Hepatocyte (in vitro differentiated cells): Measurements from ENCODE around the gene ERICH4. TPM values are rescaled to one million over a fixed set of nuclear protein-coding genes. Genes with fewer than 3 reads are reported as not detected.

Source experiments
- DNase-seq: peaks from one replicate; pipeline ENCODE4 v3.0.0-alpha.2; 2016; ENCODE audit warnings: low spot score
- H2AFZ ChIP-seq: fragments of 200-600 bp; sonication (generic); 2 replicates; pipeline ENCODE4 v1.6.0; 2016; ENCODE audit warnings: antibody characterized with exemption, mild to moderate bottlenecking
- H3K27ac ChIP-seq: fragments of 200-600 bp; sonication (generic); 2 replicates; pipeline ENCODE4 v1.5.1; 2016; ENCODE audit warnings: mild to moderate bottlenecking
- H3K27me3 ChIP-seq: fragments of 200-600 bp; sonication (generic); 2 replicates; pipeline ENCODE4 v1.6.1; 2016
- H3K36me3 ChIP-seq: fragments of 200-600 bp; sonication (generic); replicated peaks from 2 replicates; pipeline ENCODE4 v1.5.1; 2016; ENCODE audit warnings: low read depth; ENCODE audit not compliant: insufficient read depth
- H3K4me1 ChIP-seq: fragments of 200-600 bp; sonication (generic); 2 replicates; pipeline ENCODE4 v1.5.1; 2016; ENCODE audit warnings: mild to moderate bottlenecking, moderate library complexity; ENCODE audit not compliant: insufficient read depth
- H3K4me2 ChIP-seq: fragments of 200-600 bp; sonication (generic); 2 replicates; pipeline ENCODE4 v1.6.0; 2016
- H3K4me3 ChIP-seq: fragments of 200-600 bp; sonication (generic); 2 replicates; pipeline ENCODE4 v1.5.1; 2016; ENCODE audit warnings: mild to moderate bottlenecking
- H3K79me2 ChIP-seq: fragments of 200-600 bp; sonication (generic); 2 replicates; pipeline ENCODE4 v1.6.0; 2017; ENCODE audit warnings: mild to moderate bottlenecking
- H3K9me2 ChIP-seq: fragments of 200-600 bp; sonication (generic); replicated peaks from 2 replicates; pipeline ENCODE4 v1.6.0; 2017; ENCODE audit warnings: mild to moderate bottlenecking; ENCODE audit not compliant: insufficient read depth
- H3K9me3 ChIP-seq: fragments of 200-600 bp; sonication (generic); 2 replicates; pipeline ENCODE4 v1.5.1; 2016; ENCODE audit warnings: low read depth, mild to moderate bottlenecking
- H4K20me1 ChIP-seq: fragments of 200-600 bp; sonication (generic); 2 replicates; pipeline ENCODE4 v1.6.0; 2016; ENCODE audit warnings: mild to moderate bottlenecking; ENCODE audit not compliant: insufficient read depth, poor library complexity, severe bottlenecking
- CTCF ChIP-seq: fragments of 200-600 bp; sonication (generic); IDR thresholded peaks from 2 replicates; pipeline ENCODE4 v1.5.1; 2016; ENCODE audit warnings: antibody characterized with exemption, mild to moderate bottlenecking; ENCODE audit not compliant: poor library complexity
- EZH2 ChIP-seq: fragments of 200-600 bp; sonication (generic); IDR thresholded peaks from 2 replicates; pipeline ENCODE4 v1.6.1; 2016; ENCODE audit warnings: antibody characterized with exemption, mild to moderate bottlenecking, borderline replicate concordance
- EZH2phosphoT487 ChIP-seq: fragments of 200-600 bp; sonication (generic); IDR thresholded peaks from one replicate; pipeline ENCODE4 v1.6.1; 2018; ENCODE audit warnings: antibody characterized with exemption, mild to moderate bottlenecking, low read depth, moderate library complexity; ENCODE audit not compliant: unreplicated experiment, severe bottlenecking
- WGBS: methylation state at CpG from one replicate; pipeline ENCODE4 v1.1.6; 2016; ENCODE audit warnings: low lambda C conversion rate; ENCODE audit errors: missing lambda C conversion rate; 5-methylcytosine and 5-hydroxymethylcytosine counted together
- polyA plus RNA-seq: library from polyadenylated mRNA; unstranded; fragments of >200 nt; fragmentation: Nextera tagmentation; extraction: Ambion mirVana; gene quantifications from 2 replicates; pipeline ENCODE4 v1.2.1, GENCODE V29; 2016
- total RNA-seq: library from RNA; depleted of rRNA; stranded (reverse); fragments of >200 nt; gene quantifications from 2 replicates; pipeline ENCODE4 v1.2.3, GENCODE V29; 2014

The ERICH4 gene
- total and polyA plus RNA-seq, 2 experiments from 2014 or later: 2.3 to 4.3 TPM

GRCh38 chr19:41441321-41441945, 1.5 kb upstream of the ERICH4 start:
- Histone ChIP-seq H3K79me2 (peaks cover 10% of the 10 kb centered on the region), H3K27ac (no peak overlapping the region), H3K4me1 (no peaks in the 10 kb centered on the region), H3K9me2 (no peaks in the 10 kb centered on the region), H3K4me2 (no peak overlapping the region), H2AFZ (no peak overlapping the region), H3K36me3 (no peaks in the 10 kb centered on the region), H4K20me1 (no peaks in the 10 kb centered on the region), H3K9me3 (no peaks in the 10 kb centered on the region), H3K27me3 (no peaks in the 10 kb centered on the region), H3K4me3 (no peak overlapping the region)
- TF ChIP-seq EZH2 (no peak), CTCF (no peak), EZH2phosphoT487 (no peak)
- WGBS: 79% methylated on average over 15 of the region's 15 CpGs
- no peak for DNase-seq

GRCh38 chr19:41443813-41444455, 978 bp downstream of the ERICH4 start:
- Histone ChIP-seq H2AFZ (no peak overlapping the region), H3K4me3 (no peak overlapping the region), H3K4me1 (no peaks in the 10 kb centered on the region), H3K9me2 (no peaks in the 10 kb centered on the region), H3K4me2 (peak overlapping the region; percentile 41), H3K27me3 (peaks cover 8% of the 10 kb centered on the region), H4K20me1 (no peaks in the 10 kb centered on the region), H3K36me3 (no peaks in the 10 kb centered on the region), H3K9me3 (no peaks in the 10 kb centered on the region), H3K79me2 (peaks cover 3% of the 10 kb centered on the region), H3K27ac (no peak overlapping the region)
- TF ChIP-seq EZH2 (no peak), EZH2phosphoT487 (no peak), CTCF (no peak)
- no peak for DNase-seq
- 71% methylated on average over 6 of the region's 6 CpGs for WGBS

- Histone ChIP-seq H3K27me3 (peaks cover 8% of the 10 kb centered on the region), H3K4me3 (no peak overlapping the region)
Measured at GRCh38 chr19:41445575-41445974, 2.6 kb downstream of the ERICH4 start.

More at GRCh38 chr19:41445575-41445974, 2.6 kb downstream of the ERICH4 start:
- Histone ChIP-seq H3K4me2 (no peak overlapping the region), H3K9me2 (no peaks in the 10 kb centered on the region), H3K36me3 (no peaks in the 10 kb centered on the region), H3K4me1 (no peaks in the 10 kb centered on the region), H2AFZ (no peak overlapping the region), H3K79me2 (no peaks in the 10 kb centered on the region), H3K27ac (no peak overlapping the region), H3K9me3 (no peaks in the 10 kb centered on the region), H4K20me1 (no peaks in the 10 kb centered on the region)
- TF ChIP-seq EZH2phosphoT487 (no peak), EZH2 (no peak), CTCF (no peak)
- WGBS: 59% methylated on average over 5 of the region's 5 CpGs
- DNase-seq: no peak
